ENCODE results near the gene LIPC.

- no peak for TF ChIP-seq CTCF (IDR thresholded peaks at IDR 0.05; ENCODE audit: low read depth, low read length)
- no peak for TF ChIP-seq POLR2A (IDR thresholded peaks at IDR 0.05; ENCODE audit: extremely low read depth, insufficient read length)
Measured at GRCh38 chr15:58425834-58426233, 6.0 kb upstream of the LIPC start.
